ENCODE results near the gene CSGALNACT2.

The CSGALNACT2 gene

GRCh38 chr10:43112608-43112961 lies 25.7 kb upstream of the CSGALNACT2 start:
- DNase-seq = no peak

GRCh38 chr10:43113201-43114087 lies 24.8 kb upstream of the CSGALNACT2 start:
- no peak for DNase-seq

DNA sequence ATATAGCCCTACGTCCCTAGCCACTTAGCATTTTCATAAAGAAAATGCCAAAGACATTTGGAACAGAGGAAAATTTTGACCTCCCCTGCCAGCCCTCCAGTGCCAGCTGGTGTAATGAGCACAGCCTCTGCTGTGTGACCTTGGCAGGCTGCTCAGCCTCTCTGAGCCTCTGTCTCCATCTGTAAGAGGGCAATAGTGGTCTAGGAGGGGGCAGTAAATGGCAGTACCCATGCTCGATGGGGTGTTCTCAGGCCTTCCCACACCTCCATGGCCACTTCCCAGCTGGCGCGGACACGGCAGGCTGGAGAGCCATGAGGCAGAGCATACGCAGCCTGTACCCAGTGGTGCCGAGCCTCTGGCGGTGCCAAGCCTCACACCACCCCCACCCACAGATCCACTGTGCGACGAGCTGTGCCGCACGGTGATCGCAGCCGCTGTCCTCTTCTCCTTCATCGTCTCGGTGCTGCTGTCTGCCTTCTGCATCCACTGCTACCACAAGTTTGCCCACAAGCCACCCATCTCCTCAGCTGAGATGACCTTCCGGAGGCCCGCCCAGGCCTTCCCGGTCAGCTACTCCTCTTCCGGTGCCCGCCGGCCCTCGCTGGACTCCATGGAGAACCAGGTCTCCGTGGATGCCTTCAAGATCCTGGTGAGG lies 24.0 kb upstream of the CSGALNACT2 start:
- no peak for DNase-seq

DNA sequence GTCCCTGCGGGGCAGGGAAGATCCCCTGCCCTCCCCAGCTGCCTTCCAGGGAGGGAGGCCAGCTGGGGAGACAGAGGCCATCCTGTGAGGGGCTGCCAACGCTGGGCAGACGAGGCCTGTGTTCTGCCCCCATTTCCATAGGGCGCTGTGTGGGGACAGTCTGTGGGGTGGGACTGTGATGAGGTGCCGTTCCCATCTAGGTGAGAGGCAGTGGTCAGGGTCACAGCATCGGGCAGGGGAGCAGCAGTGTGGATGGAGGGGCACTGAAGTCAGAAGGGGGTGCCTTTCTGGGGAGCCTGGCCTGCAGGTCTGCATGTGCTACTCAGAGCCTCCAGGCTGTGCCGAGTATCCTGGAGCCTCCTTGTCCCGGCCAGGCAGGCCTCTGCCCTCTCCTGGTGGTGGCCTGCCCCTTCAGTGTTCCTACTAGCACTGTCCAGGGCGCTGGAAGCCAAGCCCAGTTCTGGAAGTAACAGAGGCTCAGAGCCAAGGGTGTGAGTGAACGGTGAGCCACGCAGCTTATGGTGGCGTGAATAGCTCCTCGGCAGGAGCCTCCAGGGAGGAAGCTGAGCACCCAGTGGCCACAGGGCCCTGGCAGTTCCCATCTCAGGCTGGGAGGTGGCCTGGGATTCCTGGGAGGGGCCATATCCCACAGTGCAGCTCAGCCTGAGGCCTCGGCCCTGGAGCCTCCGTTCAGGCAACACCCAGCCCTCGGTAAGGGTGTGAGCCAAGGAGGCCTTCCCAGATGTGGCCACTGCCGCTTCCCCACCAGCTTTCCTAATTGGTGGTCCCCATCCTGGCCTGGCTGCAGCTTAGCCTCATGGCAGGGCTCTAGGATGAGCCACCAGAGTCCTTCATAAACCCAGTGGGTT lies 23.3 kb upstream of the CSGALNACT2 start:
- DNase-seq = no peak

DNA sequence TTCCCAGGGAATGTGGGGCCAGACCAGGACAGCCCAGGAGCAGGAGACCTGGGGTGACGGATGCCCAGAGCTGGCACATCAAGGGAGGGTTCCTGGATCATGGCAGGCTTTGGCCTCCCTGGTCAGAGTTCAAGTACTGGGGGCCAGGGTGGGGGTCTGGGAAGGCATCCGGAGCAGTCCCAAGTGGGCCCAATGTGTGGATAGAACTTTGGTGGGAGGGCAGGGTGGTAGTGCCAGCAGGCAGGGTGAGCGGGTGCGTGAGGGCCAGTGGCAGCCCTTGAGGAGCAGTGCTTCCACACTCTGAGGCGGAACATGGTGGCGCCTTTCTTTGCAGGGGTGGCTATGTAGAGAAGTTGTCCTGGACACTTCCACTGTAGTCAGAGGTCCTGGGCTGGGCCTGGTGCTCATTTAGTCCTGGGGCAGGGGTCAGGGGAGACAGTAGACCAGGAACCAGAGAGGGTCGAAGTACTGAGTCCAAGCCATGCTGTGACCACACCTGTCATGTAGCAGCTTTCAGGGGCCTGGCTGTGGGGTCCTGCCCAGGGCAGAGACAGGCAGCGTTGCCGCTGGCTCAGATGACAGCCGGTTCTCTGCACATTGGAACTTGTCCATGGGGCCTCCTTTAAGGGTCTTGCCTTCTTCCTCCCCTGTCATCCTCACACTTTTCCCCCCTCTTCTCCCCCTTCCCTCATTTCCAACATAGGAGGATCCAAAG lies 22.2 kb upstream of the CSGALNACT2 start:
- DNase-seq = no peak

GRCh38 chr10:43116596-43116995 lies 21.6 kb upstream of the CSGALNACT2 start:
- no peak for DNase-seq

GRCh38 chr10:43117031-43117776 lies 21.0 kb upstream of the CSGALNACT2 start:
- no peak for DNase-seq

GRCh38 chr10:43117777-43118583 lies 20.3 kb upstream of the CSGALNACT2 start:
- DNase-seq = no peak

GRCh38 chr10:43118631-43119415 lies 19.4 kb upstream of the CSGALNACT2 start:
- DNase-seq = no peak

DNA sequence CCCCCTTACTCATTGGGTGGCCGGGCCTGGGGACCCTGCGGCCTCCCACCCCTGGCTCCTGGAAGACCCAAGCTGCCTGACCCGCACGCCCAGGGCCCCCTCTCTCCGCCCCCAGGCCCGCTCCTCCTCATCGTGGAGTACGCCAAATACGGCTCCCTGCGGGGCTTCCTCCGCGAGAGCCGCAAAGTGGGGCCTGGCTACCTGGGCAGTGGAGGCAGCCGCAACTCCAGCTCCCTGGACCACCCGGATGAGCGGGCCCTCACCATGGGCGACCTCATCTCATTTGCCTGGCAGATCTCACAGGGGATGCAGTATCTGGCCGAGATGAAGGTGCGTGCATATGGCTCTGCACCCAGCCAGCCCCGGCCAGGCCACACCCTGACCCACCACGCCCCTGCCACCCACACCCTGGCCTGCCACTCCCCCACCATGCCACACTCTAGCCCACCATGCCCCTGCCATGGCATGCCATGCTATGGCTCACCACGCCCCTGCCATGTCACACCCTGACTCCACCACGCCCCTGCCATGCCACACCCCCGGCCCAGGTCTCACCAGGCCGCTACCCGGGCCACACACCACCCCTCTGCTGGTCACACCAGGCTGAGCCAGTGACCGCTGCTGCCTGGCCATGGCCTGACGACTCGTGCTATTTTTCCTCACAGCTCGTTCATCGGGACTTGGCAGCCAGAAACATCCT lies 18.7 kb upstream of the CSGALNACT2 start:
- DNase-seq = no peak

DNA sequence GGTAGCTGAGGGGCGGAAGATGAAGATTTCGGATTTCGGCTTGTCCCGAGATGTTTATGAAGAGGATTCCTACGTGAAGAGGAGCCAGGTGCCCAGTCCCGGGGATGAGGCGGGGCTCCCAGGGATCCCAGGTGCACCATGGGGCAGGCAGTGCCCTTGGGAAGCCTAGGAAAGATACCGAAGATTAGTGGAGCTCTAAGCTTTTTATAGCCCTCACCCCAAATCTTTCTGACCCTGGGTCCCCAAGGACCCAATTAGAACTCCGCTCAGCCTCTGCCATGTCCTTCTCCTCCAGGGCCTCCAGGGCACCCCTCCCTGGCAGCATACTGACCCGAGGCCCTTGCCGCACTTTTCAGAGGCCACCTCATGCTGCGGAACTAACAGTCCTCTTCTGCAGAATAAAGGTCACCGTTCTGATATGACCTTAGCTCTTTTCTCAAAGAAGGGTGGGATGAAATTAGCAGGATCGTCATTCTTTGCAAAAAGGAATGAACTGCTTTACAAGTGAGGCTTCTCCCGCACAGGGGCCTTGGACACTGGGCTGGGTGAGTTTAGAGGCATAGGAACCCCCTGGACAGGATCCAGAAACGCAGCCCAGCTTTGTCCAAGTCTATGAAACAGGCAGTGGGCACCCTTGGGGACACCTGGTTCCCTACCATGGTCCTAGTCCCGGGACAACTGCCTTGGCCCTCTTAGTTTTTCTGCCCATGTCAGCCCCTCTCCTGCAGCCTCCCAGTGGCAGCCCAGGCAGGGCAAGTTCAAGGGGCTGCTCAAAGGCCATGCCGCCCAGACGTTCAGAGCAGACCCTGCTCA lies 17.9 kb upstream of the CSGALNACT2 start:
- DNase-seq = no peak

DNA sequence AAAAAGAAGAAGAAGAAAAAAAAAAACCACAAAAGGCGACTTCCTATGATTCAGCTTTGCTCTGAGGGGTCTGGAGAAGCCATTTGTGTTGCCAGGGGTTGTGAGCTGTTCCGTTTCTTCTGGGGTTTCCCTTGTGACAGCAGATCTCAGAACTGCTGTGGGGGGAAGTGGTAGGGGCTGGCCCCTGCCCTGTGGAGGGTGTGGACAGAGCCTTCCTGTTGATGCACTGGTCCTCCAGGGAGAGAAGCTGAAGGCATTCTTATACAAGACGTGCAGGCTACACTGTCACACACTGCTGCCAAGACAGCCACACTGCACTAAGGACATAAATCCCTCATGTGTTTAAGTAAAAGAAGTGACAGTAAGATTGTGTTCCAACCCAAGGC lies 17.3 kb upstream of the CSGALNACT2 start:
- peak; percentile 80 for DNase-seq

- DNase-seq = peak; percentile 24
These were observed 16.8 kb upstream of the CSGALNACT2 start for GRCh38 chr10:43121444-43121843.

DNA sequence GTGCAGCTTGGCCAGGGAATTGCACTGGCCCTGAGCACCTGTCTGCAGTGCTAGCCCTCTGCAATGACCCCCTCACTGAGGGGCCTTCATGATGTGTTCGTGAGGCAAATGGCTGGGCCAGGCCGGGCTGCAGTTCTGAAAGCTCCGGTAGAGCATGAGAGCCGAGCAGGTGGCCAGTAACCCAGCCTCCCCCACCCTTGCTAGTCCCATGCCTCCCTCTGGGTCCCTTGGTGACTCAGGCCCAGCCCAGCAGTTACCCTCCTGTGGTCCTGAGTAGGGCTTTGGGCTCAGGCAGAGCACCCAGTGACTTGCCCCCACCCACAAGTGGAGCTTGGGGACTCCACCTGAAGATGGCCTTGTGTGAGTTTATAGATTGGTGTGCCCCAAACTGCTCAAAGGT lies 16.1 kb upstream of the CSGALNACT2 start:
- DNase-seq = no peak

DNA sequence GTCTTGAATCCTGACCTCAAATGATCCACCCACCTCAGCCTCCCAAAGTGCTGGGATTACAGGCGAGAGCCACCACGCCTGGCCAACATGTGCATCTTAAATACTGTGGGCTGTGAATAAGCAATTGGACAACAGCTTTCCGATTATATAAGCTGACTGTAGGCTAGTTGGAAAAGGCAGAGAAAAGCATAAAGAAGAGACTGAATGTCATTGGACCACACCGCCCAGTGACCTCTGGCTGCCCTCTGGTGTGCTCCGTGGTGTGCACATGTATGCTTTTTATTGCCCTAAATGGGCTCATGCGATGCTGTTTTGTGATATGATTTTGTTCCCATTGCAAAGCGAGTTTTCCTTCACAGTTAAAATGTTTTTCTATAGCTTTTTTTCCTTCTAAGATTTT lies 15.4 kb upstream of the CSGALNACT2 start:
- DNase-seq = no peak

DNA sequence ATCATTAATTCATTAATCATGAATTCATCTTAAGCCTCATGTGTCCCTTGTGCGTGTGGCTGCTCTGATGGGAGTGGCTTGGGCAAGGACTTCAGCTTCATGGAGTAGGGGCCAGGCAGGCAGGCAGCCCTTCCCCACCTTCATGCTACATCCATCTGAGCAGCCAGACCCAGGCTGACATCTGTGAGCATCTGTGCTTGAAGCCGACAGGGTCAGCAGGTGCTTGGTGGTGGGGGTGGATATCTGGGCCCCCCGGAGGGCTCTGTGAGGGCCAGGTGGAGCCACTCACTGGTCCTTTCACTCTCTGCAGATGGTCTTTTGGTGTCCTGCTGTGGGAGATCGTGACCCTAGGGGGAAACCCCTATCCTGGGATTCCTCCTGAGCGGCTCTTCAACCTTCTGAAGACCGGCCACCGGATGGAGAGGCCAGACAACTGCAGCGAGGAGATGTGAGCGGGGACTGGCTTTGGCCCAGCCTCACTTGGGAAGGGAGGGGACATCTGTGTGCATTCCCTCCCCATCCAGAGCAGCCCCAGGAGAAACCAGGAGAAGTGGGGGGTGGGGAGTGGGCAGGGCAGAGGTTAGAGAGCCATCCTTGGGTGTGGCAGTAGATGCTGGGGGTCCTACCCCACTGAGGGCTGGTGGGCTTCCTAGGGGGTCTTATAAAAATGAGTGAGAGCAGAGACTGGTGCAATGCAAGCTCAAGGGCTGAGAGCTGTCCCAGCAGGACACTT lies 14.7 kb upstream of the CSGALNACT2 start:
- DNase-seq = no peak

DNA sequence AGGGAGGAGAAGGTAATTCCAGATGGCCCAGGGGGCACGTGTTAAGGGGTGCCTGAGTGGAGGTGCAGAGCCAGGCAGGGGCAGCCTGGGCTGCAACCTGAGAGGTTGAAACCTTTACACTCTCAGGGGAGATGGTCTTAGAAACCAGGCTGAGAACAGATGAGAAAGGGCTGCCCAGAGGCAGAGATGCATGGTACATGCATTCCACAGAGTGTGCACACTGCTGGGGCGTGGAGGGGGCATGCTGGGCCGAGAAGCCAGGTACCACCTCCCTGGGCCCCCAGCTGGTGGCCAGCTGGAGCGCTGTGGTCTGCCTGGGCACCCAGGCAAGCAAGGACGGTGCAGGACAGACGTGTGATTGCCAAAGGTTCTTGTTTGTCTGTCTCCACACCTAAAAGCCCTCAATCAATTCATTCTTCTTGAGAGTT lies 14.1 kb upstream of the CSGALNACT2 start:
- no peak for DNase-seq
